GM19240 (cell line): ENCODE measurements around the gene KRTAP4-5.
"Not testable (repeated sequence)": the region's sequence is repeated elsewhere in the genome, so short reads cannot be mapped to it uniquely, and the experiment has no call there.

Source experiments
- DNase-seq: peaks from one replicate; pipeline ENCODE4 v3.0.0; 2011; ENCODE audit warnings: low spot score; ENCODE audit not compliant: insufficient read length

The KRTAP4-5 gene

GRCh38 chr17:41147531-41148204 lies 2.0 kb downstream of the KRTAP4-5 start:
- no peak for DNase-seq

GRCh38 chr17:41145261-41145660 lies 4.4 kb downstream of the KRTAP4-5 start:
- DNase-seq, result no peak

GRCh38 chr17:41144846-41145245 lies 4.8 kb downstream of the KRTAP4-5 start:
- no peak for DNase-seq

GRCh38 chr17:41141361-41141760 lies 8.3 kb downstream of the KRTAP4-5 start:
- DNase-seq, result no peak

DNA sequence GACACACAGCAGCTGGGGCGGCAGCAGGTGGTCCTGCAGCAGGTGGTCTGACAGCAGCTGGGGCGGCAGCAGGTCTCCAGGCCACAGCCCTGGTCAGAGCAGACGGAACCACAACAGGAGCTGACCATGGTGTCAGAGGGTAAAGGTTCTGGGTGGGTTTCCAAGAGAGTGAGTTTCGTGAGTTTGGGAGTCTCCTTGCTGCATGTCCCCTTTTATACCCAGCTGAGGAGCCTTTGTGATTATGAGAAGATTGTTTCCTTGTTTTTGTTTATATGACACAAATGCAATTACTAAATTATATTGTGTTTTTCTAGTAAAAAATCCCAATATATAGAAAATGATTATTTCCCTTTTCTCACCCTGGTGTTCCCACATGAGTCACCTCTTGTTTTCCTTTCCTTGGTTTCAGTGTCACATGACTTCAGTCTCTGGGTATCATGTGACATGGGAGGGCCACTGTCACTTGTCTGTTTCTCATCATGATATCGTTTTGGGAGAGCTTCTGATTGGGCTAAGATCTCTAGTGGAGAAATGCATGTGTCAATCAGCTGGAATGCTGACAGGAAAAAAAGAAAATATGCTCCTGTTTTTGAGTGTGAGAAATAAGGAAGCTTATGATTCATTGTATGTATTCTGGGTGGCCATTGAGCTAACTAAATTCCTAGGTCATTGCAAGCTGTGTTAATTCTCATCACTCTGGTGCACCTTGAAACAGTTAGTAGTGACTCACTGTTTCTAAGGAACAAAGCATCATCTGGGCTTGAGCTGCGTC lies 9.1 kb downstream of the KRTAP4-5 start, which contains the start of gene KRTAP4-6:
Gene KRTAP4-6, minus strand, starts transcription at position 185 of the 772 bp plus-strand sequence. Its CDS starts 57 bp downstream, at position 128.
- DNase-seq, result no peak

GRCh38 chr17:41139865-41140264 lies 9.8 kb downstream of the KRTAP4-5 start:
- not testable (repeated sequence) for DNase-seq

DNA sequence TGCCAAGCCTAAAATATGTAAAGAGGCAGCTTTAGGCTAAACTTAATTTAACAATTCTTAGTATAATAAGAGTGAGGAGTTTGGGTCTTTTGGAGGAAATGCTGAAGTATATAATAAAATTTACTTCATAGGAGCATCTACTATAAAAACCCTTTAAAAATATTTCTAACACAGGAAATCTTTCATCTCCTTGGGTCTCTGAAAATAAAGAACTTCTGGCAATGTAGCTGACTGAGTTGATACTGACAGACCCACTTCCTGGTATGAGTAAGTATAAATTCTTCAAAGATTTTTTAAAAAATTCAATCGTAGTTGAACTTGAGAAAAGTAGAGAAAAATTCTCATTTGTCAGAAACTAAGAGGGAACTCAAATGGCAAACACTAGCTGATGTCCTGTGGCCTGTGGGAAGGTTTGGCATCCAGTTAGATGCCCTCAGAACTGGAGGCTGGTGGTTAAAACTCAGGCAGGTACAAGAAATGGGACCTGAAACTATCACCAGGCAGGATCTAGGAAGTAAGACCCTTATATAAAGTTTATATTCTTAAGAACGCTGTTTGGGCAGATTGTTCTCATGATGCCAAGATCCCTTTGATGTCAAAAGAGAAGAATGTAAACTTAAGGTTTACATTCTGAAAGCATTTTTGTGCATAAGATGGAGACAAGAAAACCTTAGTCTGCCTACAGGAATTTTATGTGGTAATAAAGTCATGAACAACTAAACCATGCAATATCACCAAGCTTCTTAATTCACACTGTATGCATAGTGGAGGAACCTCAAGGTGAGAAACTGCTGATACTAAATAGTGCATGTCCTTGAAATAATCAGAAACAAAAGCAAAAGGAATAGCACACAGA lies 15.5 kb downstream of the KRTAP4-5 start:
- DNase-seq, result no peak

DNA sequence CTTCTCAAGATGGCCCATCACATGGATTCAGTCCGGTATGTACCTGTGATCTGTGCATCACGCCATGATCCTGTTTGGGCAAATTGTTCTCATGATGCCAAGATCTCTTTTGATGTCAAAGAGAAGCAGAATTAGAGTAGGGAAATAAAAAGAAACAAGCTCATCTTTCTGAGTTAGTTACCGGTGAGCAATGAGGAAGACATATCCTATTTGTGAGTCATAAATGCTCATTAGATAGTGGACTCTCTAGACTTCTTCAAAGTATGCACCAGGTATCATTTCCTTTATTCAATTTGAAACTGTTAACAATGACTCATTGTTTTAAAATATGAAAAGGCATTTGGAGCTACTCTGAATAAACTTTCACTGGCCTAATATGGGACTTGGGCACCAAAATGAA lies 17.6 kb downstream of the KRTAP4-5 start:
- no peak for DNase-seq

GRCh38 chr17:41127371-41127770 lies 22.3 kb downstream of the KRTAP4-5 start:
- no peak for DNase-seq

GRCh38 chr17:41126412-41126811 lies 23.2 kb downstream of the KRTAP4-5 start:
- no peak for DNase-seq

GRCh38 chr17:41125064-41125463 lies 24.6 kb downstream of the KRTAP4-5 start:
- DNase-seq, result no peak

DNA sequence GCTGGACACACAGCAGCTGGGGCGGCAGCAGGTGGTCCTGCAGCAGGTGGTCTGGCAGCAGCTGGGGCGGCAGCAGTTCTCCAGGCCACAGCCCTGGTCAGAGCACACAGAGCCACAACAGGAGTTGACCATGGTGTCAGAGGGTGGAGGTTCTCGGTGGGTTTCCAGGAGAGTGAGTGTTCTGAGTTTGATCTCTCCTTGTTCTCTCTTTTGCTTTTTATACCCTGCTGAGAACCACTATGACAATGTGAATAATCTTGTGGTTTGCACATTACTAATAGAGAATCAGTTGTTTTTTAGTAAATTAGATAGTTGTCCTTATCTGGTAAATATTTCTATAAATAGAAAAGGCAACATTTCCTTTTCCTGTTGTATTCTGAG lies 25.6 kb downstream of the KRTAP4-5 start, which contains the start of gene KRTAP4-12:
Gene KRTAP4-12, minus strand, starts transcription at position 192 of the 381 bp plus-strand sequence. Its CDS starts 60 bp downstream, at position 132.
- not testable (repeated sequence) for DNase-seq

GRCh38 chr17:41123292-41123990 lies 26.2 kb downstream of the KRTAP4-5 start:
- DNase-seq, result not testable (repeated sequence)

GRCh38 chr17:41121742-41122141 lies 27.9 kb downstream of the KRTAP4-5 start:
- no peak for DNase-seq

GRCh38 chr17:41119696-41120690 lies 29.6 kb downstream of the KRTAP4-5 start:
- not testable (repeated sequence) for DNase-seq

- no peak for DNase-seq
These were observed 30.9 kb downstream of the KRTAP4-5 start for GRCh38 chr17:41118721-41119120.

DNA sequence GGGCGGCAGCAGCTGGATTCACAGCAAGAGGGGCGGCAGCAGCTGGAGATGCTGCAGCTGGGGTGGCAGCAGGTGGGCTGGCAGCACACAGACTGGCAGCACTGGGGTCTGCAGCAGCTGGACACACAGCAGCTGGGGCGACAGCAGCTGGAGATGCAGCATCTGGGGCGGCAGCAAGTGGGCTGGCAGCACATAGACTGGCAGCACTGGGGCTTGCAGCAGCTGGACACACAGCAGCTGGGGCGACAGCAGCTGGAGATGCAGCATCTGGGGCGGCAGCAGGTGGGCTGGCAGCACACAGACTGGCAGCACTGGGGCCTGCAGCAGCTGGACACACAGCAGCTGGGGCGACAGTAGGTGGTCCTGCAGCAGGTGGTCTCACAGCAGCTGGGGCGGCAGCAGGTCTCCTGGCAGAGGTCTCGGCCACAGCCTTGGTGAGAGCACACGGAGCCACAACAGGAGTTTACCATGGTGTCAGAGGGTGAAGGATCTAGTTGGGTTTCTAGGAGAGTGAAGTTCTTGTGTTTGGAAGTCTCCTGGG lies 31.7 kb downstream of the KRTAP4-5 start, which contains the start of gene KRTAP4-11:
Gene KRTAP4-11, minus strand, starts transcription at position 528 of the 541 bp plus-strand sequence. Its CDS starts 58 bp downstream, at position 470.
- DNase-seq, result not testable (repeated sequence)

DNA sequence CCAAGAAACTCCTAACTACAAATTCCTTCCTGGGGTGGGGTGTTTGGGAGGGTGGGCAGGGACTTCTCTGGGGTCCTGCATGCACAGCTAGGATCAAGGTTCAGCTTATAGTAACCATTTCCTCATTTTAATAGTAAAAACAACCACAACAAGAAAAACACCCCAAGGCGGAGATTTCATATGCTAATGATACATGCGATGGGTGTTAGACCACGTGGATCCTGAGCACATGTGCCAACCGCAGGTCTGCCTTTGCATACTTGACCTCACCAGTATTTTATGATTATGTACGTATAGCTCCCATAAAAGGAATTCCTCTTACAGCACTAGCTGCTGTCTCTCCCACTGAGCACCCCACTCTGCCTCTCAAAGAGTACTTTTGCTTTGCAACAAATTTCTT lies 33.3 kb downstream of the KRTAP4-5 start:
- DNase-seq, result no peak

DNA sequence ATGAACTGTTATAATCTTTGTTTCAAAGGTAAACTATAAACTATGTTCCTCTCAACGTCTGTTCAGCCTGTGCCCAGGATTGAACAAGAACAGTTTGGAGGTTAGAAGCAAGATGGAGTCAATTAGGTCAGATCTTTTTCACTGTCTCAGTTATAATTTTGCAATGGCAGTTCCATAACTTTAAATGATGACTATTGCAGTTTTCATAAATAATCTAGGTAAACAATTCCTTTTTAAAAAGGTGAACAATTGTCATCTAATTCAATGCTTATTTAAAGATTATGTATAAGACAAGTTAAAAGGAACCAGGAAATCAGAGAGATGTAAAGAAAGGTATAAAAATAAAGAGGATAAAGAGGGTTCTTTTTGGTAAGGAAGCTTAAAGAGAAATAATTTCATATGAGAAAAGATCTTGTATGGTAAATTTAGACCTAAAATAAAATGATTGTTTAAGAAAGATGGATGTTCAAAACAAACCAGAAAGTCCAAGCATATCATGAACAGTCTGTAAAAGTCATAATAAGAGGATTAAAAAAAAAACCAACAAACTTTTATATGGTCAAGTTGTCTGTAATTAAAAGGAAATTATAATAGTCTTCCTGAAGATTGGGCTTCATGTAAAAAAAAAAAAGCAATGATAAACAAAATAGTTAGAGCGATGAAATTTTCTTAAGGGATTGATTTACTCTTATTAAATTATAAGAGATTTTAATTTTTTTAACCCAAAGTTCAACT lies 38.3 kb downstream of the KRTAP4-5 start:
- no peak for DNase-seq
